DND-41 (cell line): Measurements from ENCODE around the gene JMJD8.

Experiments
- CTCF ChIP-seq: IDR thresholded peaks from 2 replicates; pipeline ENCODE4 v1.5.1; 2012; ENCODE audit warnings: borderline replicate concordance, low read length, moderate library complexity, mild to moderate bottlenecking; ENCODE audit not compliant: poor library complexity, severe bottlenecking; ENCODE audit errors: extremely low read depth
- EZH2 ChIP-seq: IDR thresholded peaks from 3 replicates; pipeline ENCODE4 v1.6.1; 2012; ENCODE audit warnings: borderline replicate concordance, low read depth, mild to moderate bottlenecking, moderate library complexity, low read length, inconsistent platforms; ENCODE audit not compliant: severe bottlenecking

- no peak for TF ChIP-seq CTCF
- no peak for TF ChIP-seq EZH2
Observed at GRCh38 chr16:723695-724094, 39.6 kb upstream of the JMJD8 start.
